LNCAP (cell line): Measurements from ENCODE around the gene MEOX1.

Experiments used
- CTCF ChIP-seq: fragments of 450-650 bp; IDR thresholded peaks from 2 replicates; pipeline ENCODE4 v1.5.1; 2017; ENCODE audit warnings: mild to moderate bottlenecking

MEOX1 gene

GRCh38 chr17:43690624-43691316 is 29.0 kb upstream of the MEOX1 start:
- no peak for TF ChIP-seq CTCF

- no peak for TF ChIP-seq CTCF
Observed at GRCh38 chr17:43689814-43690213, 28.1 kb upstream of the MEOX1 start.

DNA sequence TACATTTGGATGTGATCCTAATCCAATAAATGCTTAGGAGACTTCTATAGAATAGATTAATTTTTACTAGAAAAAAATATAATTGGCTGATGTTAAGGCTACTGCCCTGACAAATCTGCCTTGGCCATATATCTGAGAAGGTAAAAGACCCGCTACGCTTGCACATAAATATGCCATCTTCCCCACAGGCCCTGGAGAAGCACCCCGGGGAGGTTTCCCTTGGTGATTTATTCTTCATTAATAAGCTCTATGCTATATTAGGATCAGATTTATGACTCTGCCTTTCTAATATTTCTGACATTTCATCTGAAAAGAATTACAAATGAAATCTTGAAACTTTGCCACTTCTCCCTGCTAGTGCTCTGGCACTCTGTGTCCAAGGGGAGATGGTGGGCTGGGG is 27.4 kb upstream of the MEOX1 start:
- no peak for TF ChIP-seq CTCF

GRCh38 chr17:43683928-43684653 is 22.4 kb upstream of the MEOX1 start:
- no peak for TF ChIP-seq CTCF

- no peak for TF ChIP-seq CTCF
Observed at GRCh38 chr17:43680461-43680860, 18.7 kb upstream of the MEOX1 start.

- no peak for TF ChIP-seq CTCF
Observed at GRCh38 chr17:43679911-43680310, 18.2 kb upstream of the MEOX1 start.

DNA sequence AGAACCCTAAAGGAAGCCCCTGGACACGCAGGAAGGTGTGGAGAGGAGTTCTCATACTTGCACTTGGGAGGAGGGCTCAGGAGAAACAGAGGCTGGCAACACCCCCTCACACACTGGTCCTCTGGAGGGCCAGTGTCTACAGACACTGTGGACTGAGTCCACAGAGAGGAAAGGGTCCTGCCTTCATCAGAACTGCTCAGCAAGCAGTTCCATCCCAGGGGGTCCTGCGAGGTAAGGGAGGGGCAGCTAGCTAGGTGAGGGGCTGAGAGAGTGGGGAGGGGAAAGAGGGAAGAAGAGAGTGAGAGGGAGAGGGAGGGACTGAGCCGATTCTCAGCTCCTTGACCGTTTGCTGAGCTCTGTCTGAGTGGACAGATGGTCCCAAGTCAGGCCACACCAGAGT is 17.7 kb upstream of the MEOX1 start:
- no peak for TF ChIP-seq CTCF
